HG03575 (cell line): Measurements from ENCODE around the gene MCM5.

Experiments
- ATAC-seq: cut with Tn5 transposase; IDR thresholded peaks from one replicate; pipeline ENCODE4 v1.9.1; 2021; ENCODE audit not compliant: unreplicated experiment, insufficient number of reproducible peaks, low FRiP score; ENCODE audit errors: extremely low read depth

The MCM5 gene

GRCh38 chr22:35443790-35444684 lies 44.1 kb downstream of the MCM5 start:
- no peak for ATAC-seq

- no peak for ATAC-seq
Observed at GRCh38 chr22:35444685-35445399, 44.9 kb downstream of the MCM5 start.

- ATAC-seq, result no peak
Observed at GRCh38 chr22:35445933-35446332, 46.0 kb downstream of the MCM5 start.

DNA sequence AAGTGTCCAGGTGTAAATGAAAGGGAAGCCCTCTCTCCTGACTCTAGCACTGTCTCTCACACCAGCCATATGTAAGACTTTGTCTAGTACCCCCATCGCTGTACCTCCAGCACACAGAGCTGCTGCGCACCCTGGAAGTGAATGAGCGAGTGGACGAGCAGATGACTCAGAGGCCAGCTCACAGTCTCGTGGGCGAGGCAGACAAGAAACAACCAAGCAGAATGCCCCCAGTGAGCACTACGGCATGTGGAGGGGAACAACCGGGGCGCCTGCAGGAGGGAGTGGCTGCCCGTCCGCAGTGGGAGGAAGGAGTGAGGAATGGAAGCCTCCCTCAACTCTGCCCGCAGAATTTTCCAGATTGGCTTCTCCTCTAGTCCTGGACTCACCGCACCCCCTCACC lies 46.4 kb downstream of the MCM5 start:
- no peak for ATAC-seq

- ATAC-seq, result no peak
Observed at GRCh38 chr22:35448523-35448922, 48.6 kb downstream of the MCM5 start.

DNA sequence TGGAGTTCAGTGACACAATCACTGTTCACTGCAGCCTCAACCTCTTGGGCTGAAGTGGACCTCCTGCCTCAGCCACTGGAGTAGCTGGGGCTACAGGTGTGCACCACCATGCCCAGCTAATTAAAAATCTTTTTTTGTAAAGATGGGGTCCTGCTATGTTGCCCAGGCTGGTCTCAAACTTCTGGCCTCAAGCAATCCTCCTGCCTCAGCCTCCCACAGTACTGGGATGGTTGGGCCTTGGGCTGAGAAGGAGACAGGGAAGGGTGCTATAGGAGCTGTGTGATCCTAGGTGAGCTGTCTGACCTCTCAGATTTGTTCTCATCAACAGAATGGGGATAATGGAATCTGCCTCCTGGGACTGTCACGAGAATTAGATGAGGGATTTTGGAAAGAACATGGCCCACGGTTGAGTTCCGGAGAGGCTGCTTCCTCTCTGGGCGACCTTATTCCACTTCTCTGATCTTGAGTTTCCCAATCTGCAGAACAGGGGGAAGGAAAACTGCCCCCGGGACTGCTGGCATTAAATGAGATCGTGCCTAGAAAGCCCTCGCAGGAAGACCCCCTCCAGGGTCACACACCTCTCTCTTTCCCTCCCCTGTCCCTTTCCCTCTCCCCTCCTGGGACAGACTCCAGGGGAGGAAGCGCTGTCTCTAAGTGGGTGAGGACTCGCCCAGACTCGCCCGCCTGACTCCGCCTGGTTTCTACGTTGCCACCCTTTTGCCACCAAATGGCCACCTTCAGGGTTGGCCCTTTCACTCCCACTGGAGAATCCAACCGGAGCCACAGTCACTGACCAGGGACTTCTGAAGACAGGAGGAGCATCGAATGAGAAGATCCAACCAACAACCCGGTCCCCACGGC lies 50.1 kb downstream of the MCM5 start:
- ATAC-seq, result no peak

- no peak for ATAC-seq
Observed at GRCh38 chr22:35450824-35451569, 51.1 kb downstream of the MCM5 start.

GRCh38 chr22:35451592-35451991 lies 51.7 kb downstream of the MCM5 start:
- no peak for ATAC-seq

GRCh38 chr22:35452351-35452781 lies 52.4 kb downstream of the MCM5 start:
- ATAC-seq, result no peak

GRCh38 chr22:35452810-35453743 lies 53.1 kb downstream of the MCM5 start:
- no peak for ATAC-seq

GRCh38 chr22:35454416-35455054 lies 54.6 kb downstream of the MCM5 start:
- ATAC-seq, result no peak

GRCh38 chr22:35455529-35455928 lies 55.6 kb downstream of the MCM5 start:
- no peak for ATAC-seq

DNA sequence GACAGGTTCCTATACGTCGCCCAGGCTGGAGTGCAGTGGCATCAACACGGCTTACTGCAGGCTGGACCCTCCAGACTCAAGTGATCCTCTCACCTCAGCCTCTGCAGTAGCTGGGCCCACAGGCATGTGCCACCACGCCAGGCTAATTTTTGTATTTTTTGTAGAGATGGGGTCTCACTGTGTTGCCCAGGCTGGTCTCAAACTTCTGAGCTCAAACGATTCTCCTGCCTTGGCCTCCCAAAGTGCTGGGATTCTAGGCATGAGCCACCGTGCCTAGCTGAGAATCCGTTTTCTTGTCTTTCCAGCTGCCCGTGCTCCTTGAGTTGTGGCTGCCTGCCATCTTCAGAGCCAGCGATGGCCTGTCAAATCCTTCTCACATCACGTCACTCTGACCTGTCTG lies 56.8 kb downstream of the MCM5 start:
- no peak for ATAC-seq

DNA sequence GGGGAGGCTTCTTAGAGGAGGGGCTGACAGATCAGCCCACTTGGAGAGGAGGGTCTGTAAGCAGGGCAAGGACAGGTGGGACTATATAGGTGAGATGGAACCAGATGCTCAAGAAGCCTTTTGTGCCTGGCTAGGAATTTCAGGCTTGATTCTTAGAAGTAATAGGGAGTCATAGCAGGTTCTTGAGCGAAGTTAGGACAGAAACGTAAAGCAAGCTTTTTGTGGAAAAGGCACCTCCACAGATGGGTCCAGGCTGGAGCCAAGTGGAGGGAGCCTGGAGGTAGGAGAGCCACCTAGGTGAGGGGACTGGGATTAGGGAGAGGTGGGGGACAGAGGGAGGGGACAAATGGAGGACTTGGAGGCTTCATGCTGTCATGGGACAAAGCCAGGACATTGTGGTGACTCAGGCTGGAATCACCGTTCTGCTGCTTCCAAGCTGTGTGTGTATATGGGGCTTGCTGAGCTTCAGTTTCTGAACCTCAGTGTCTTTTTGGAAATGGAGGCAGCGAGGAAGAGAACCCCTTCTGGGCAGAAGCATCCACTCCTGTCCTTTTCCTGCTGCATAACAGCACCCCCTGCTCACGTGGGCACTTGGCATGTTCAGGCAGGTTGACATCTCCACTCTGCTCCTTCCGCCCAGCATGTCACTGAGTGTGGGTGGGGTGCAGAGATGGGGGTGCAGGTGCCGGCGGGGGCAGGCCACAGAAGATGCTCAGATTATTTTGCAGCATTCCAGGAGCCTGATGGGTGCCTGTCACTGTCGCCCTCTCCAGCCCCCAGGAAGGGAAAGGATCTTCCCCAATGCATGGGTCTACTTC lies 58.0 kb downstream of the MCM5 start:
- no peak for ATAC-seq

DNA sequence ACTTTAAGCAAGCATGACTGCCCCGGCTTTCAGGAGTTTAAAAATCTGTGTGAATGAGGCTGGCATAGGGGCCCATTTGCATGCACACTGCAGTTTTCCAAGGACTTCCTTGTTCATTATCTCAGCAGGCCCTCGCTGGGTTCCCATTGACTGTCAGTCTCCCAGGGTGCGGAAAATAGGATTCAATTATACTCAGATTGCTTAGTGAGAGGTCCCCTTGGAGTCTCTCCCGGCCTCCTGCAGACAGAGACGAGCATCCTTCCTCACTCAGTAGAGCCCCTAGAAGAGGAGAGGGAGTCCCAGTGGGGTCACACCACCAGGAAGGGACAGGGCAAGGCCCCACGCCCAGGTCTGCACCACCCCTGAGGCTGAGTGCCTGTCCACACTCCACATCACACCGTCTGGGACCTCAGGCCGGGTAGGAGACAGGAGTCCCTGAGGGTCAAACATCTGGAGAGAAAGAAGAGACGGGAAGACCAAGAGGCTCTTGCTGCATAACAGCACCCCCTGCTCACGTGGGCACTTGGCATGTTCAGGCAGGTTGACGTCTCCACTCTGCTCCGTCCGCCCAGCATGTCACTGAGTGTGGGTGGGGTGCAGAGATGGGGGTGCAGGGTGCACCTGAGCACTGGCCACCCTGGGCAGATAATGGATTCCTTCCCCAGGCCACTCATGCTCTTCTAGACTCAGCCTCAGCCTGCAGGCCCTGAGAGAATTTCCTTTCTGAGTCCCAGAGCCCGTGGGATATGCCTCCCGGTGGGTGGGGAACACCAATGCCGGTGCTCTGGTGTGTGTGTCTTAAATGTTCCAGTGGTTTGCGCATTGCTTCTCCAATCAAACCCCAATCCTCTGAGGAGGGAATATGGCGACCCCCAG lies 58.8 kb downstream of the MCM5 start:
- ATAC-seq, result no peak
